ENCODE measurements around the gene ANXA8. TPM values are rescaled to one million over a fixed set of nuclear protein-coding genes. Genes with fewer than 3 reads are reported as not detected.
"Not testable (repeated sequence)": the region's sequence is repeated elsewhere in the genome, so short reads cannot be mapped to it uniquely, and the experiment has no call there.

Gene ANXA8
- total and polyA plus RNA-seq, 10 of the 15 experiments (the other 5 are each of a cell fraction or from before 2014, with no cell fraction given): 0.10 to 0.53 (median 0.41) TPM; not detected in 3

GRCh38 chr10:47467957-47468356, 16.0 kb downstream of the ANXA8 start:
- DNase-seq (ENCODE audit: low read depth, low spot score); BruUV-seq (replicated peaks); H3K4me3 ChIP-seq; intact Hi-C loops (cut with micrococcal nuclease; ENCODE audit: unreplicated experiment); H3K27me3 ChIP-seq (replicated peaks in 1 of 2; ENCODE audit: control insufficient read depth in 2 of 2, insufficient read depth in 2 of 2, low read length in 1 of 2); CTCF ChIA-PET; H3K9me3 ChIP-seq (replicated peaks; ENCODE audit: control insufficient read depth, insufficient read depth, low read length); H3K27ac ChIP-seq (ENCODE audit: control insufficient read depth, insufficient read depth); H3K9ac ChIP-seq (ENCODE audit: control insufficient read depth, insufficient read depth, low read length); H3K4me2 ChIP-seq (ENCODE audit: control insufficient read depth, insufficient read depth); POLR2A ChIA-PET; H4K20me1 ChIP-seq (ENCODE audit: control insufficient read depth, insufficient read depth); H3K79me2 ChIP-seq (ENCODE audit: control insufficient read depth, insufficient read depth, low read length); FAIRE-seq; RAD21 ChIA-PET (ENCODE audit: unreplicated experiment); H3K36me3 ChIP-seq (ENCODE audit: control insufficient read depth in 2 of 2, insufficient read depth in 2 of 2, low read length in 1 of 2); H3K4me1 ChIP-seq (ENCODE audit: control insufficient read depth, insufficient read depth, low read length); ATAC-seq; SMC1A ChIA-PET (ENCODE audit: uncharacterized antibody, unreplicated experiment); in situ Hi-C loops (cut with MboI); H2AFZ ChIP-seq (ENCODE audit: control insufficient read depth, low read depth, low read length): not testable (repeated sequence)
- 31% methylated on average over 5 of the region's 7 CpGs for WGBS (ENCODE audit: insufficient coverage, insufficient replicate concordance, low lambda C conversion rate, missing lambda C conversion rate)

DNA sequence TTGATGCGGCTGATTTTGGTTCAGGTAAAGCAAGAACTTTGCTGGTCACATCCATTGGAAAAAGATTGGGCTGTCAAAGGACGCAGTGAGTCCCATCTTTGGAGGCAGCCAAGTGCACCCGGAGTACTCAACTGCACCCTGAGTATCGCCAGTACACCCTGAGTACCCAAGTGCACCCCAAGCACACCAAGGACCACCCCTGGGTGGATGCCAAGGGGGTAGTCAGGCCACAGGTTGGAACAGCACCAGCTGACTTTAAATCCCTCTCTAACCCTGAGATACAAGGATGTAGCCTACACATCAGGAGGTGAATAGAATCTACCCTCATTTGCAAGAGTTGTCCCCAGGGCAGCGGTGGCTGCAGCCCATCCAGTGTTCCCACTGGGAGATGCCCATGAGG, 16.5 kb downstream of the ANXA8 start:
- FAIRE-seq; H3K27ac ChIP-seq (ENCODE audit: control insufficient read depth, insufficient read depth); H3K4me1 ChIP-seq (ENCODE audit: control insufficient read depth, insufficient read depth, low read length); in situ Hi-C loops (cut with MboI); H3K79me2 ChIP-seq (ENCODE audit: control insufficient read depth, insufficient read depth, low read length); CTCF ChIA-PET; H3K4me2 ChIP-seq (ENCODE audit: control insufficient read depth, insufficient read depth); BruUV-seq (replicated peaks); H3K9ac ChIP-seq (ENCODE audit: control insufficient read depth, insufficient read depth, low read length); H3K27me3 ChIP-seq (replicated peaks in 1 of 2; ENCODE audit: control insufficient read depth in 2 of 2, insufficient read depth in 2 of 2, low read length in 1 of 2); RAD21 ChIA-PET (ENCODE audit: unreplicated experiment); H4K20me1 ChIP-seq (ENCODE audit: control insufficient read depth, insufficient read depth); POLR2A ChIA-PET; H3K9me3 ChIP-seq (replicated peaks; ENCODE audit: control insufficient read depth, insufficient read depth, low read length); H2AFZ ChIP-seq (ENCODE audit: control insufficient read depth, low read depth, low read length); DNase-seq (ENCODE audit: low read depth, low spot score); H3K36me3 ChIP-seq (ENCODE audit: control insufficient read depth in 2 of 2, insufficient read depth in 2 of 2, low read length in 1 of 2); intact Hi-C loops (cut with micrococcal nuclease; ENCODE audit: unreplicated experiment); ATAC-seq; SMC1A ChIA-PET (ENCODE audit: uncharacterized antibody, unreplicated experiment); H3K4me3 ChIP-seq: not testable (repeated sequence)
- WGBS (ENCODE audit: insufficient coverage, insufficient replicate concordance, low lambda C conversion rate, missing lambda C conversion rate): 12% methylated on average over 5 of the region's 5 CpGs

GRCh38 chr10:47465216-47465917, 18.5 kb downstream of the ANXA8 start:
- H3K36me3 ChIP-seq (ENCODE audit: control insufficient read depth in 2 of 2, insufficient read depth in 2 of 2, low read length in 1 of 2); RAD21 ChIA-PET (ENCODE audit: unreplicated experiment); H3K9ac ChIP-seq (ENCODE audit: control insufficient read depth, insufficient read depth, low read length); H3K9me3 ChIP-seq (replicated peaks; ENCODE audit: control insufficient read depth, insufficient read depth, low read length); POLR2A ChIA-PET; ATAC-seq; in situ Hi-C loops (cut with MboI); H3K27me3 ChIP-seq (replicated peaks in 1 of 2; ENCODE audit: control insufficient read depth in 2 of 2, insufficient read depth in 2 of 2, low read length in 1 of 2); H4K20me1 ChIP-seq (ENCODE audit: control insufficient read depth, insufficient read depth); intact Hi-C loops (cut with micrococcal nuclease; ENCODE audit: unreplicated experiment); BruUV-seq (replicated peaks); SMC1A ChIA-PET (ENCODE audit: uncharacterized antibody, unreplicated experiment); DNase-seq (ENCODE audit: low read depth, low spot score); H3K4me1 ChIP-seq (ENCODE audit: control insufficient read depth, insufficient read depth, low read length); FAIRE-seq; H3K4me3 ChIP-seq; CTCF ChIA-PET; H3K27ac ChIP-seq (ENCODE audit: control insufficient read depth, insufficient read depth); H2AFZ ChIP-seq (ENCODE audit: control insufficient read depth, low read depth, low read length); H3K79me2 ChIP-seq (ENCODE audit: control insufficient read depth, insufficient read depth, low read length); H3K4me2 ChIP-seq (ENCODE audit: control insufficient read depth, insufficient read depth): not testable (repeated sequence)
- 35% methylated on average over 14 of the region's 14 CpGs for WGBS (ENCODE audit: insufficient coverage, insufficient replicate concordance, low lambda C conversion rate, missing lambda C conversion rate)

DNA sequence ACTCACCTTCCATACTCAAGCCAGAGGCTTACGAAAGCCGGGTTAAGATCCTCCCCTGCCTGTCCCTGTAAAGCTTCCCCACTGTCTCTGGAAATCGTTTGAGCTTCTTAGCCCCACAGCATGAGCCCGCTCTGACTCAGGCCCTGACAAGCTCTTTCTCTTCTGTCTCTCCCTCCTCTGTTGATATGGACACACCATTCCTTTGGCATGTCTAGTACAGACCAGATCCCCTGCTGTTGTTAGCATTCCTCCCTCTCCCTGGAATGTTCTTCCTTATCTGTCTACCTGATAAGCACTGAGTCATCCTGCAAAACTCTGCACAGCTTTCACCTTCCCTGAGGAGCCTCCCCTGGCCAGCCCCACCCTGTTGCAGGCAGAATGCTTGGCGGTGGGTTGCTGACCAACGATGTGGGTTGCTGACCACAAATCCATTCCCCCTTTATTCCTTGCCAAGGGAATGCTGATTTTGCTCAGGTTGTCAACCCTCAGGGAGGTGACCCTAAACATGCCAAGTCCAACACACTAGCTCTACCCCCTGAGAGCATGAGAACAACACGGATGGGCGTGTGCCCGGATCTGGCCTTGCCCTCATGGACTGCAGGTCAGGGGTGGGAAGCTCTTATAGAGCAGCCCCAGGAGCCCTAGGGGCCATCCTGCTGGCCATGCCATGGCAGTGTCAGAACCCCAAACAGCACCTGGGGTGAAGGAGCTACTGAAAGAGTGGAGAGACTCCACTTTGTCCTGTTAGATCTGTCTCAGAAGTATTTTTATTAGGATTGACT, 21.1 kb downstream of the ANXA8 start:
- H3K36me3 ChIP-seq (ENCODE audit: control insufficient read depth in 2 of 2, insufficient read depth in 2 of 2, low read length in 1 of 2); FAIRE-seq; DNase-seq (ENCODE audit: low read depth, low spot score): not testable (repeated sequence)

More for the DNA sequence above, 21.1 kb downstream of the ANXA8 start:
- RAD21 ChIA-PET (ENCODE audit: unreplicated experiment); H3K4me2 ChIP-seq (ENCODE audit: control insufficient read depth, insufficient read depth); H3K79me2 ChIP-seq (ENCODE audit: control insufficient read depth, insufficient read depth, low read length); H2AFZ ChIP-seq (ENCODE audit: control insufficient read depth, low read depth, low read length); H3K27me3 ChIP-seq (replicated peaks in 1 of 2; ENCODE audit: control insufficient read depth in 2 of 2, insufficient read depth in 2 of 2, low read length in 1 of 2); intact Hi-C loops (cut with micrococcal nuclease; ENCODE audit: unreplicated experiment); H4K20me1 ChIP-seq (ENCODE audit: control insufficient read depth, insufficient read depth); POLR2A ChIA-PET; H3K27ac ChIP-seq (ENCODE audit: control insufficient read depth, insufficient read depth); in situ Hi-C loops (cut with MboI); H3K4me3 ChIP-seq; SMC1A ChIA-PET (ENCODE audit: uncharacterized antibody, unreplicated experiment); H3K9me3 ChIP-seq (replicated peaks; ENCODE audit: control insufficient read depth, insufficient read depth, low read length); ATAC-seq; H3K9ac ChIP-seq (ENCODE audit: control insufficient read depth, insufficient read depth, low read length); H3K4me1 ChIP-seq (ENCODE audit: control insufficient read depth, insufficient read depth, low read length); BruUV-seq (replicated peaks); CTCF ChIA-PET: not testable (repeated sequence)
- WGBS (ENCODE audit: insufficient coverage, insufficient replicate concordance, low lambda C conversion rate, missing lambda C conversion rate): 36% methylated on average over 3 of the region's 9 CpGs

Measured in GM12878 (cell line).